HepG2 (cell line): ENCODE measurements around the gene GMNN. TPM values are rescaled to one million over a fixed set of nuclear protein-coding genes. Genes with fewer than 3 reads are reported as not detected.
A peak's percentile ranks its signal among the peaks of the same experiment; 100 is the strongest.

ENCODE experiments used
- AHR ChIP-seq: IDR thresholded peaks from 2 replicates; pipeline ENCODE4 v1.6.1; 2018; ENCODE audit warnings: missing genetic modification reagents, missing compliant biosample characterization
- BORCS8-MEF2B ChIP-seq: sonication (generic); formaldehyde crosslinking; IDR thresholded peaks from 2 replicates; pipeline ENCODE4 v1.8.0; 2022; ENCODE audit warnings: mild to moderate bottlenecking, missing genetic modification reagents
- CCDC6 ChIP-seq: sonication (generic); formaldehyde crosslinking; IDR thresholded peaks from 2 replicates; pipeline ENCODE4 v1.8.1; 2022; ENCODE audit warnings: mild to moderate bottlenecking, missing genetic modification reagents, moderate library complexity
- DNMT1 ChIP-seq: sonication (generic); formaldehyde crosslinking; IDR thresholded peaks from 2 replicates; pipeline ENCODE4 v1.5.1; 2020; ENCODE audit warnings: mild to moderate bottlenecking, missing genetic modification reagents
- FOXM1 ChIP-seq: sonication (generic); formaldehyde crosslinking; IDR thresholded peaks from 2 replicates; pipeline ENCODE4 v1.5.0; 2020; ENCODE audit warnings: missing genetic modification reagents
- HMG20A ChIP-seq: IDR thresholded peaks from 2 replicates; pipeline ENCODE4 v1.6.1; 2016; ENCODE audit warnings: borderline replicate concordance
- HMGA1 ChIP-seq: sonication (generic); formaldehyde crosslinking; conservative IDR thresholded peaks from 2 replicates; pipeline ENCODE4 v1.4.0; 2020; ENCODE audit warnings: missing genetic modification reagents
- HOXA9 ChIP-seq: sonication (generic); formaldehyde crosslinking; IDR thresholded peaks from 2 replicates; pipeline ENCODE4 v1.8.1; 2022; ENCODE audit warnings: missing genetic modification reagents, mild to moderate bottlenecking, moderate library complexity, borderline replicate concordance
- MATR3 ChIP-seq: sonication (generic); formaldehyde crosslinking; IDR thresholded peaks from 2 replicates; pipeline ENCODE4 v1.4.0; 2020; ENCODE audit warnings: missing genetic modification reagents
- SNRNP70 ChIP-seq: fragments of 200-400 bp; formaldehyde crosslinking; IDR thresholded peaks from 2 replicates; pipeline ENCODE4 v1.6.1; 2017; ENCODE audit warnings: mild to moderate bottlenecking, low read depth, low read length, moderate library complexity
- ZNF225 ChIP-seq: sonication (generic); formaldehyde crosslinking; IDR thresholded peaks from 2 replicates; pipeline ENCODE4 v1.4.0; 2020; ENCODE audit warnings: mild to moderate bottlenecking, missing genetic modification reagents
- ZNF317 ChIP-seq: sonication (generic); formaldehyde crosslinking; IDR thresholded peaks from 2 replicates; pipeline ENCODE4 v1.5.0; 2020; ENCODE audit warnings: mild to moderate bottlenecking, missing genetic modification reagents
- ZNF546 ChIP-seq: sonication (generic); formaldehyde crosslinking; conservative IDR thresholded peaks from 2 replicates; pipeline ENCODE4 v1.8.1; 2023; ENCODE audit warnings: mild to moderate bottlenecking, missing genetic modification reagents
- ZNF761 ChIP-seq: sonication (generic); formaldehyde crosslinking; conservative IDR thresholded peaks from 2 replicates; pipeline ENCODE4 v1.4.0; 2020; ENCODE audit warnings: mild to moderate bottlenecking, missing genetic modification reagents
- polyA plus RNA-seq, 8 experiments: library from polyadenylated mRNA; depleted of rRNA in 3 of 8; stranded (reverse) in 7 of 8; unstranded in 1 of 8; fragments of >200 nt; fragmentation: Illumina TruSeq in 4 of 8; extraction: Trizol in 4 of 8; gene quantifications; 2 replicates each; pipeline versions ENCODE4 v1.2.1 to v1.2.3, GENCODE V29; 2011 to 2016; ENCODE audit warnings: low read depth in 4 of 8, missing spikeins in 1 of 8, mixed read lengths in 1 of 8; ENCODE audit not compliant: insufficient read depth in 1 of 8
- total RNA-seq, 5 experiments: library from RNA; depleted of rRNA; stranded (reverse); fragments of >200 nt; fragmentation: Illumina TruSeq; extraction: Trizol; gene quantifications; 2 replicates each; pipeline ENCODE4 v1.2.3, GENCODE V29; 2016; ENCODE audit warnings: low read depth in 1 of 5
- TF ChIP-seq, protein P1 (sequence below): sonication (generic); formaldehyde crosslinking; IDR thresholded peaks from 2 replicates; pipeline ENCODE4 v1.5.1; 2020; ENCODE audit warnings: missing genetic modification reagents, mild to moderate bottlenecking, borderline replicate concordance
- TF ChIP-seq, protein P2 (sequence below): sonication (generic); formaldehyde crosslinking; IDR thresholded peaks from 2 replicates; pipeline ENCODE4 v1.4.0; 2020; ENCODE audit warnings: mild to moderate bottlenecking, missing genetic modification reagents
- TF ChIP-seq, protein P3 (sequence below): sonication (generic); formaldehyde crosslinking; IDR thresholded peaks from 2 replicates; pipeline ENCODE4 v1.4.0; 2020; ENCODE audit warnings: mild to moderate bottlenecking, missing genetic modification reagents, borderline replicate concordance

Gene GMNN
- total and polyA plus RNA-seq, 2 of the 13 experiments (the other 11 are each of a cell fraction or from before 2014, with no cell fraction given): 61.8 to 154 TPM

DNA sequence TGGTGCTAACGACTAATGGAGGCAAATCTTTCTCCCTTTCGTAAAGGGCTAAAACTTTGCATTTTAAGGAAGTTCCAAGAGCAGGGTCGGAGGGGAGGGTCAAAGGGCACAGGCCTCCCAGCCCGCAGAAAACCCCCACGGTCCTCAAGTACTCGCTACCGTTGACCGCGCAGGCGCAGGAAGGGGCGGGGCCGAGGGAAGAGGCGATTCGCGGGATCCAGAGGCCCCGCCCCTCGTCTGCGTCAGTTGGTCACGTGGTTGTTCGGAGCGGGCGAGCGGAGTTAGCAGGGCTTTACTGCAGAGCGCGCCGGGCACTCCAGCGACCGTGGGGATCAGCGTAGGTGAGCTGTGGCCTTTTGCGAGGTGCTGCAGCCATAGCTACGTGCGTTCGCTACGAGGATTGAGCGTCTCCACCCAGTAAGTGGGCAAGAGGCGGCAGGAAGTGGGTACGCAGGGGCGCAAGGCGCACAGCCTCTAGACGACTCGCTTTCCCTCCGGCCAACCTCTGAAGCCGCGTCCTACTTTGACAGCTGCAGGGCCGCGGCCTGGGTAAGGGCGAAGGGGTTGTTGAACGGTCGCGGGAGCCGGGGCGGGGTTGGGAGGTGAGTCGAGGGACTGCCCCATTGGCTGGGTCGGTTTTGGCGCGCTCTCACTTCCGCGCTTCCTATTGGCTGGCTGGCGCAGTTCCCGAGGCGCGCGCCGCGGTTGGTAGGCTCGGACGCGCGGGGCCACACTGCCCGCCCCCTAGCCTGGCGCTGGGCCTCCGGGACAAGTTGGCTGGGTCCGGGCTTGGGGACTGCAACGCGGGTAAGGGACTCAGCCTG is at the start of gene GMNN (continued):
- peak; percentile 94 for TF ChIP-seq CCDC6 (CRISPR knock-in tag)
- TF ChIP-seq ZNF546 (CRISPR knock-in tag): peak; percentile 97; the same call in 1 of the 2 replicates
- TF ChIP-seq HMG20A (CRISPR knock-in tag): no peak; the same call in 1 of the 2 replicates
- no peak for TF ChIP-seq HMGA1 (CRISPR knock-in tag)
- 0 out of 2 replicates have a peak, but pooled peaks have one; percentile 72 for TF ChIP-seq FOXM1 (CRISPR knock-in tag)
- peak; percentile 93; the same call in 1 of the 2 replicates for TF ChIP-seq ZNF225 (CRISPR knock-in tag)
- peak; percentile 96 for TF ChIP-seq BORCS8-MEF2B (CRISPR knock-in tag)
- TF ChIP-seq, protein P1, sequence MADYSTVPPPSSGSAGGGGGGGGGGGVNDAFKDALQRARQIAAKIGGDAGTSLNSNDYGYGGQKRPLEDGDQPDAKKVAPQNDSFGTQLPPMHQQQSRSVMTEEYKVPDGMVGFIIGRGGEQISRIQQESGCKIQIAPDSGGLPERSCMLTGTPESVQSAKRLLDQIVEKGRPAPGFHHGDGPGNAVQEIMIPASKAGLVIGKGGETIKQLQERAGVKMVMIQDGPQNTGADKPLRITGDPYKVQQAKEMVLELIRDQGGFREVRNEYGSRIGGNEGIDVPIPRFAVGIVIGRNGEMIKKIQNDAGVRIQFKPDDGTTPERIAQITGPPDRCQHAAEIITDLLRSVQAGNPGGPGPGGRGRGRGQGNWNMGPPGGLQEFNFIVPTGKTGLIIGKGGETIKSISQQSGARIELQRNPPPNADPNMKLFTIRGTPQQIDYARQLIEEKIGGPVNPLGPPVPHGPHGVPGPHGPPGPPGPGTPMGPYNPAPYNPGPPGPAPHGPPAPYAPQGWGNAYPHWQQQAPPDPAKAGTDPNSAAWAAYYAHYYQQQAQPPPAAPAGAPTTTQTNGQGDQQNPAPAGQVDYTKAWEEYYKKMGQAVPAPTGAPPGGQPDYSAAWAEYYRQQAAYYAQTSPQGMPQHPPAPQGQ: no peak
- TF ChIP-seq AHR (CRISPR knock-in tag): no peak
- peak; percentile 82; the same call in 1 of the 2 replicates for TF ChIP-seq ZNF761 (CRISPR knock-in tag)
- no peak for TF ChIP-seq MATR3 (CRISPR knock-in tag)
- TF ChIP-seq HOXA9 (CRISPR knock-in tag): peak; percentile 90; the same call in 1 of the 2 replicates
- peak; percentile 98 for TF ChIP-seq DNMT1 (CRISPR knock-in tag)
- TF ChIP-seq, protein P2, sequence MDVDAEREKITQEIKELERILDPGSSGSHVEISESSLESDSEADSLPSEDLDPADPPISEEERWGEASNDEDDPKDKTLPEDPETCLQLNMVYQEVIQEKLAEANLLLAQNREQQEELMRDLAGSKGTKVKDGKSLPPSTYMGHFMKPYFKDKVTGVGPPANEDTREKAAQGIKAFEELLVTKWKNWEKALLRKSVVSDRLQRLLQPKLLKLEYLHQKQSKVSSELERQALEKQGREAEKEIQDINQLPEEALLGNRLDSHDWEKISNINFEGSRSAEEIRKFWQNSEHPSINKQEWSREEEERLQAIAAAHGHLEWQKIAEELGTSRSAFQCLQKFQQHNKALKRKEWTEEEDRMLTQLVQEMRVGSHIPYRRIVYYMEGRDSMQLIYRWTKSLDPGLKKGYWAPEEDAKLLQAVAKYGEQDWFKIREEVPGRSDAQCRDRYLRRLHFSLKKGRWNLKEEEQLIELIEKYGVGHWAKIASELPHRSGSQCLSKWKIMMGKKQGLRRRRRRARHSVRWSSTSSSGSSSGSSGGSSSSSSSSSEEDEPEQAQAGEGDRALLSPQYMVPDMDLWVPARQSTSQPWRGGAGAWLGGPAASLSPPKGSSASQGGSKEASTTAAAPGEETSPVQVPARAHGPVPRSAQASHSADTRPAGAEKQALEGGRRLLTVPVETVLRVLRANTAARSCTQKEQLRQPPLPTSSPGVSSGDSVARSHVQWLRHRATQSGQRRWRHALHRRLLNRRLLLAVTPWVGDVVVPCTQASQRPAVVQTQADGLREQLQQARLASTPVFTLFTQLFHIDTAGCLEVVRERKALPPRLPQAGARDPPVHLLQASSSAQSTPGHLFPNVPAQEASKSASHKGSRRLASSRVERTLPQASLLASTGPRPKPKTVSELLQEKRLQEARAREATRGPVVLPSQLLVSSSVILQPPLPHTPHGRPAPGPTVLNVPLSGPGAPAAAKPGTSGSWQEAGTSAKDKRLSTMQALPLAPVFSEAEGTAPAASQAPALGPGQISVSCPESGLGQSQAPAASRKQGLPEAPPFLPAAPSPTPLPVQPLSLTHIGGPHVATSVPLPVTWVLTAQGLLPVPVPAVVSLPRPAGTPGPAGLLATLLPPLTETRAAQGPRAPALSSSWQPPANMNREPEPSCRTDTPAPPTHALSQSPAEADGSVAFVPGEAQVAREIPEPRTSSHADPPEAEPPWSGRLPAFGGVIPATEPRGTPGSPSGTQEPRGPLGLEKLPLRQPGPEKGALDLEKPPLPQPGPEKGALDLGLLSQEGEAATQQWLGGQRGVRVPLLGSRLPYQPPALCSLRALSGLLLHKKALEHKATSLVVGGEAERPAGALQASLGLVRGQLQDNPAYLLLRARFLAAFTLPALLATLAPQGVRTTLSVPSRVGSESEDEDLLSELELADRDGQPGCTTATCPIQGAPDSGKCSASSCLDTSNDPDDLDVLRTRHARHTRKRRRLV (CRISPR knock-in tag): peak; percentile 58
- TF ChIP-seq SNRNP70: no peak
- TF ChIP-seq, protein P3, sequence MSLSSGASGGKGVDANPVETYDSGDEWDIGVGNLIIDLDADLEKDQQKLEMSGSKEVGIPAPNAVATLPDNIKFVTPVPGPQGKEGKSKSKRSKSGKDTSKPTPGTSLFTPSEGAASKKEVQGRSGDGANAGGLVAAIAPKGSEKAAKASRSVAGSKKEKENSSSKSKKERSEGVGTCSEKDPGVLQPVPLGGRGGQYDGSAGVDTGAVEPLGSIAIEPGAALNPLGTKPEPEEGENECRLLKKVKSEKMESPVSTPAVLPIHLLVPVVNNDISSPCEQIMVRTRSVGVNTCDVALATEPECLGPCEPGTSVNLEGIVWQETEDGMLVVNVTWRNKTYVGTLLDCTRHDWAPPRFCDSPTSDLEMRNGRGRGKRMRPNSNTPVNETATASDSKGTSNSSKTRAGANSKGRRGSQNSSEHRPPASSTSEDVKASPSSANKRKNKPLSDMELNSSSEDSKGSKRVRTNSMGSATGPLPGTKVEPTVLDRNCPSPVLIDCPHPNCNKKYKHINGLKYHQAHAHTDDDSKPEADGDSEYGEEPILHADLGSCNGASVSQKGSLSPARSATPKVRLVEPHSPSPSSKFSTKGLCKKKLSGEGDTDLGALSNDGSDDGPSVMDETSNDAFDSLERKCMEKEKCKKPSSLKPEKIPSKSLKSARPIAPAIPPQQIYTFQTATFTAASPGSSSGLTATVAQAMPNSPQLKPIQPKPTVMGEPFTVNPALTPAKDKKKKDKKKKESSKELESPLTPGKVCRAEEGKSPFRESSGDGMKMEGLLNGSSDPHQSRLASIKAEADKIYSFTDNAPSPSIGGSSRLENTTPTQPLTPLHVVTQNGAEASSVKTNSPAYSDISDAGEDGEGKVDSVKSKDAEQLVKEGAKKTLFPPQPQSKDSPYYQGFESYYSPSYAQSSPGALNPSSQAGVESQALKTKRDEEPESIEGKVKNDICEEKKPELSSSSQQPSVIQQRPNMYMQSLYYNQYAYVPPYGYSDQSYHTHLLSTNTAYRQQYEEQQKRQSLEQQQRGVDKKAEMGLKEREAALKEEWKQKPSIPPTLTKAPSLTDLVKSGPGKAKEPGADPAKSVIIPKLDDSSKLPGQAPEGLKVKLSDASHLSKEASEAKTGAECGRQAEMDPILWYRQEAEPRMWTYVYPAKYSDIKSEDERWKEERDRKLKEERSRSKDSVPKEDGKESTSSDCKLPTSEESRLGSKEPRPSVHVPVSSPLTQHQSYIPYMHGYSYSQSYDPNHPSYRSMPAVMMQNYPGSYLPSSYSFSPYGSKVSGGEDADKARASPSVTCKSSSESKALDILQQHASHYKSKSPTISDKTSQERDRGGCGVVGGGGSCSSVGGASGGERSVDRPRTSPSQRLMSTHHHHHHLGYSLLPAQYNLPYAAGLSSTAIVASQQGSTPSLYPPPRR: peak; percentile 83; the same call in 1 of the 2 replicates
- TF ChIP-seq ZNF317 (CRISPR knock-in tag): peak; percentile 94
